Measurements from ENCODE around the gene TUBA1A. TPM values are rescaled to one million over a fixed set of nuclear protein-coding genes. Genes with fewer than 3 reads are reported as not detected.

The TUBA1A gene
- total and polyA plus RNA-seq, 4 donors, result 89.7 to 270 (median 259) TPM

- no peaks in the 10 kb centered on the region for H3K27me3 ChIP-seq (ENCODE audit: control insufficient read depth in 3 of 3, insufficient read depth in 3 of 3, low read length in 2 of 3)
- H3K27ac ChIP-seq (ENCODE audit: low read depth in 1 of 2, low read length in 1 of 2), result peak overlapping the region; percentile 74 to 93
- peak overlapping the region in 1 of 2 donors; percentile 73 for H3K9ac ChIP-seq (ENCODE audit: insufficient read depth in 1 of 2, low read length in 2 of 2)
- WGBS, 2 donors, result 35 to 49% methylated on average over 25 of the region's 25 CpGs
- peak; percentile 80 to 87 (median 86) for DNase-seq
- no peak for TF ChIP-seq CTCF (IDR thresholded peaks at IDR 0.05; ENCODE audit: control extremely low read depth, extremely low read depth)
- no peak overlapping the region for H3K4me3 ChIP-seq
- H3K36me3 ChIP-seq (ENCODE audit: control insufficient read depth in 4 of 4, insufficient read depth in 4 of 4, low read length in 4 of 4), result no peaks in the 10 kb centered on the region
- ATAC-seq (ENCODE audit: insufficient read depth, low FRiP score), result no peak
- H3K4me1 ChIP-seq (ENCODE audit: control insufficient read depth in 5 of 5, insufficient read depth in 5 of 5, low read length in 5 of 5), result peaks cover 0 to 25% (median 15%) of the 10 kb centered on the region in 5 donors
- no peaks in the 10 kb centered on the region for H3K9me3 ChIP-seq (ENCODE audit: control insufficient read depth in 4 of 4, insufficient read depth in 3 of 4, low read length in 3 of 4)
Observed at GRCh38 chr12:49232940-49233841, 44.3 kb upstream of the TUBA1A start.

GRCh38 chr12:49231878-49232655, 43.2 kb upstream of the TUBA1A start:
- H3K4me3 ChIP-seq, result no peak overlapping the region
- WGBS, 2 donors, result 66 to 74% methylated on average over 9 of the region's 9 CpGs
- no peak for TF ChIP-seq CTCF (IDR thresholded peaks at IDR 0.05; ENCODE audit: control extremely low read depth, extremely low read depth)
- peak overlapping the region in 1 of 2 donors; percentile 74 for H3K27ac ChIP-seq (ENCODE audit: low read depth in 1 of 2, low read length in 1 of 2)
- no peak for ATAC-seq (ENCODE audit: insufficient read depth, low FRiP score)
- peak overlapping the region in 1 of 2 donors; percentile 18 for H3K9ac ChIP-seq (ENCODE audit: insufficient read depth in 1 of 2, low read length in 2 of 2)
- H3K27me3 ChIP-seq (ENCODE audit: control insufficient read depth in 3 of 3, insufficient read depth in 3 of 3, low read length in 2 of 3), result no peaks in the 10 kb centered on the region
- peak in 1 of 3 donors; percentile 38 for DNase-seq
- no peaks in the 10 kb centered on the region for H3K9me3 ChIP-seq (ENCODE audit: control insufficient read depth in 4 of 4, insufficient read depth in 3 of 4, low read length in 3 of 4)
- H3K36me3 ChIP-seq (ENCODE audit: control insufficient read depth in 4 of 4, insufficient read depth in 4 of 4, low read length in 4 of 4), result no peaks in the 10 kb centered on the region
- peaks cover 0 to 25% (median 15%) of the 10 kb centered on the region in 5 donors for H3K4me1 ChIP-seq (ENCODE audit: control insufficient read depth in 5 of 5, insufficient read depth in 5 of 5, low read length in 5 of 5)

- ATAC-seq (ENCODE audit: insufficient read depth, low FRiP score) (no peak), DNase-seq (no peak)
- no peak overlapping the region for H3K9ac ChIP-seq (ENCODE audit: insufficient read depth in 1 of 2, low read length in 2 of 2)
- no peaks in the 10 kb centered on the region for H3K36me3 ChIP-seq (ENCODE audit: control insufficient read depth in 4 of 4, insufficient read depth in 4 of 4, low read length in 4 of 4)
- H3K4me3 ChIP-seq, result no peak overlapping the region
- no peaks in the 10 kb centered on the region for H3K27me3 ChIP-seq (ENCODE audit: control insufficient read depth in 3 of 3, insufficient read depth in 3 of 3, low read length in 2 of 3)
- no peak overlapping the region for H3K27ac ChIP-seq (ENCODE audit: low read depth in 1 of 2, low read length in 1 of 2)
- peaks cover 0 to 25% (median 15%) of the 10 kb centered on the region in 5 donors for H3K4me1 ChIP-seq (ENCODE audit: control insufficient read depth in 5 of 5, insufficient read depth in 5 of 5, low read length in 5 of 5)
- 34 to 44% methylated on average over 3 of the region's 3 CpGs for WGBS, 2 donors
- no peaks in the 10 kb centered on the region for H3K9me3 ChIP-seq (ENCODE audit: control insufficient read depth in 4 of 4, insufficient read depth in 3 of 4, low read length in 3 of 4)
- TF ChIP-seq CTCF (IDR thresholded peaks at IDR 0.05; ENCODE audit: control extremely low read depth, extremely low read depth), result no peak
Observed at GRCh38 chr12:49230805-49231194, 41.9 kb upstream of the TUBA1A start.

Data from lung (tissue), 12 donors.